NCI-H510A treated with DMSO at 0.1 percent for 48 hours (cell line): ENCODE data around the gene KIF11.
A peak's percentile ranks its signal among the peaks of the same experiment; 100 is the strongest.
"Not testable (repeated sequence)": the region's sequence is repeated elsewhere in the genome, so short reads cannot be mapped to it uniquely, and the experiment has no call there.

Experiments
- DNase-seq: peaks from one replicate; lab custom pipeline; 2025; lab: John Stamatoyannopoulos, UW

The KIF11 gene

GRCh38 chr10:92590623-92591549 is 2.0 kb upstream of the KIF11 start:
- peak; percentile 85 for DNase-seq

DNA sequence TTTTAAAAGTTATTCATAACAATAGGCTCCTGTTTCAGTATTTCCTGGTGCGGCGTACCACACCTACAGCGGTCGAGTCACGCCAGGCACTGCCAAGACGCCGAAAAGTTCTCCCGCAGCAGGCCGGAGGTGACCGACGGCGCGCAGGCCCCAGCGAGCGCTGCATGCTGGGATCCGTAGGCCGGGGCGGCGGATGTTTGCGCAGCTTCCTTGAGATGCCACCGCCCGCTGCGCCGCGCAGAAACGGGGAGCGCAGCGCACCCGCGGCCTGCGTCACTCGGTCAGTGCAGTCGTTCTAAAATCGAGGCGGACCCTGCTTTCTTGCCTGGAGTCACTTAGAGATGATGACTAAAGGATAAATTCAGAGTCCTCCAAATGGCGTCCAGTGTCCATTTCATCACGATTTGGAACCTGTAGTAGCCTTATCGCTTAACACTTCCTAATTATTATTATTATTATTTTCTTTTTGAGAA is 1.3 kb upstream of the KIF11 start:
- peak; percentile 85 for DNase-seq

DNA sequence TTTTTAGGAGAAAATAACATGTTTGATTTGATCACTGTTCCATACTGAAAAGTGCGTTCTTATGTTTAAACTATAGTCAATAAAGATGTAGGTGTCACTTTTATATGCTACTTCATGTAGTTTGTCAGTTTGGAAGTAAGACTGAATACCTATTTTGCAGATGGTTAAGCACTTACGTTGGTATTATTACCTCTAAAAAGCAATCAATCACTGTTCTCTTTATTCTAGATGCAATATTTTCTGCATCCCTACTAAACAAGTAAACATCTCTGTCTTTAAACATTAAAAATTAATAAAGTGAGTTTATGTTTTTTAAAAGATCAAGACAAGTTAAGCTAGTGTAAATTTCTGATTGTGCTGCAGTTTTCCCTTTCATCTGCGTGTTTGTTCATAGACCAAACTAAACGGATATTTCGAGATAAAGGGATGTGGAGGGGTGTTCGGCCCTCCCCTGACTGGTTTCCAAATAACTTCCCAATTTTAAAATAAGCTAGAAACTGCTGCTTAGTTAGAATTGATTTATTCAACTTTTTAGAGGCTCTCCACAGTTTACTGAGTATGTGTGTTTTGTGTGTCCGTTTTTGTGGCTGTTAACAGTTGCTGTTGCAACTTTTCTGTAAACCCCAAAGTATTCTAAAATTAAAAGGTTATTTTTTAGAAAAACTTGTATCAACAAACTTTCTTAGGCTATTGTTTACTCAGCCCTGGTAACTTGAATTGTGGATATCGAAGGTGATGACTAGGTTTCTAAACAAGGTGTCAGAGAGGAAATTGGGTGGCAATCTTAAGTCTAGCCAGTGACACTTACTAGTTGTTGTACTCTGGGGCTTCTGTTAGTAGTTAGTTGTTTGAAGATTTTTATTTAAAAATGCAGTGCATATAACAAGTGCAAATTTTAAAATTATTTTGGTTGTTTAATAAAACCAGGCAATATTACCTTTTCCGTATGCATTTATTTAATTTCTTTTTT is 974 bp downstream of the KIF11 start:
- DNase-seq = no peak

DNA sequence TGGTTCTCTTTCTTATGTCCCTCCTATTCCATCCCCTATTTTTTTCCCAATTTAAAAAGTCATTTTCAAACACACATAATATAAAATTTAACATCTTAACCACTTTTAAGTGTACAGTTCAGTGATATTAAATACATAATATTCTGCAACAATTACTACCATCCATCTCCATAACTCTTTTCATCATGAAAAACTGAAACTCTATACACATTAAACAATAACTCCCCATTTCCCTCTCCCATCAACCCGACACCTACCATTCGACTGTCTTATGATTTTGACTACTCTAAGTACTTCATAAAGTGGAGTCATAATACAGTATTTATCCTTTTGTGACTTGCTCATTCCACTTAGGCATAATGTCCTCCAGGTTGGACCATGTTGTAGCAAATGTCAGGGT is 2.6 kb downstream of the KIF11 start:
- no peak for DNase-seq

- no peak for DNase-seq
Observed at GRCh38 chr10:92598321-92598720, 5.4 kb downstream of the KIF11 start.

- no peak for DNase-seq
Observed at GRCh38 chr10:92604841-92605240, 11.9 kb downstream of the KIF11 start.

- DNase-seq = no peak
Observed at GRCh38 chr10:92615515-92615914, 22.6 kb downstream of the KIF11 start.

GRCh38 chr10:92619368-92619767 is 26.4 kb downstream of the KIF11 start:
- DNase-seq = no peak

DNA sequence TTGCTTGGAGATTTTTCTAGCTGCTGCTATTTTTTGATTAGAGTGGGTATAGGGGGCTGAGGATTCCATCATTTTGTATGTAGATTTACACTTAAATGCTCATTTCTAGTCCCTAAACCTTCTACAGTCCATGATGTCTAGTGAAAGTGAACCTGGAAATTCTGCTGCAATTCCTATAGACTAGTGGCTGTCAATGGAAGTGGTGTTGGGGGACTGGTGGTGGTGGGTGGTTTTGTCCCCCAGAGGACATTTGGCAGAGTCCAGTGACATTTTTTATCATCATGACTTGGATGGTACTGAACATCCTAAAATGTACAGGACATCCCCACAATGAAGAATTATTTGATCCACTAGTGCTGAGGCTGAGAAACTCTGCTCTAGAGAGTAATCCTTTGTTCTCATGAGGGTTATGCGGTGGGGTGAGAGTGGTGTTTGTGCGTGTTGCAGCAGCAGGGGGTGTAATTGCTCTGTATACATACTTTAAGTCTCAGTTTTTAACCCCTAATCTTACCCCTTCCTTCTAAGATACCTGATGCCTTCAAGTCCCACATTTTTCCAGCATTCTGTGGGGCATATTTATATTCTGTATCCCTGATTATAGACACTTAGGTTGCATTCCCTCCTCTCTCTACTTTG is 35.0 kb downstream of the KIF11 start:
- no peak for DNase-seq

DNA sequence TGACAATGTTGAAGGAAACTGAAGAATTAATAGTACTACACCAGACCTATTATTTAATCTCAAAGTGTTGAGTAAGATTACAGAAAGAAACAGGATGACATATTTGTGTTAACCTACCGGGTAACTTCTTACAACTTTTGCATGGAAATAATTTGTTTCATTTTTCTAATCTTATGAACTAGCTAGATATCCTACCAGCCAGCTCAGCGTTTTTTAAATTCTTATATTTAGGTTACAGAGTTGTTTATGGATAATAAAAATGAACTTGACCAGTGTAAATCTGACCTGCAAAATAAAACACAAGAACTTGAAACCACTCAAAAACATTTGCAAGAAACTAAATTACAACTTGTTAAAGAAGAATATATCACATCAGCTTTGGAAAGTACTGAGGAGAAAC is 37.0 kb downstream of the KIF11 start:
- no peak for DNase-seq

- no peak for DNase-seq
Observed at GRCh38 chr10:92638037-92638436, 45.1 kb downstream of the KIF11 start.

DNA sequence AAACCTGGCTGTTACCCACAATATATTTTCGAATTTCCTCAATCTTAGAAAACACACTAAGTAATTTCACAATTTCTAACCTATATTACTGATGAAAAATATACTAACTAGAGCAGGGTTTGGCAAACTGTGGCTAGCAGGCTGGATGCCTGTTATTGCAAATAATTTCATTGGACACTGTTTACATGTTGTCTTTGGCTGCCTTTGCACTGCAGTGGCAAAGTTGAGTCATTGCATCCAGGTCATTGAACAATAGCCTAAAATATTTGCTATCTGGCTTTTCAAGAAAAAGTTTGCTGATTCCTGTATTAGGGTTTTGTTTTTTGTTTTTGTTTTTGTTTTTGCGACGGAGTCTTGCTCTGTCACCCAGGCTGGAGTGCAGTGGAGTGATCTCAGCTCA is 47.2 kb downstream of the KIF11 start:
- DNase-seq = no peak

GRCh38 chr10:92641492-92641891 is 48.6 kb downstream of the KIF11 start:
- no peak for DNase-seq

DNA sequence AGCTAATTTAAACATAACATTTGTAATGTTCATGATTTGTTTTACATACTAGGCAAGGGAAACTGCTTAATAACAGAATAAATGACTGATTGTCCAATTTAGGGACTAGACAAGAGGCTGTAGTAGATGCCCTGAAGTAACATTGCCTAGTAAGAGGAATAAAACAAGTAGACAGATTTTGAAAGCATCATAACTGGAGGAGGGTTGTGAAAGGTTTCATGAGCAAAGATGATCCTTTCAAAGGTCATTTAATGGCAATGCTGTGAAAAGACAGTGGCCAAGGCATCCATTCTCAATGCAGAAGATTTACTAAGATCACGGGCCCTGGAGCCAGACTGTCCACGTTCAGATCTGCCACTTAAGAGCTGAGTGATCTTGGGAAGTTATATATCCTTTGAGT is 52.0 kb downstream of the KIF11 start:
- DNase-seq = no peak

- DNase-seq = not testable (repeated sequence)
Observed at GRCh38 chr10:92650864-92651263, 57.9 kb downstream of the KIF11 start.

- no peak for DNase-seq
Observed at GRCh38 chr10:92655426-92655825, 62.5 kb downstream of the KIF11 start.

DNA sequence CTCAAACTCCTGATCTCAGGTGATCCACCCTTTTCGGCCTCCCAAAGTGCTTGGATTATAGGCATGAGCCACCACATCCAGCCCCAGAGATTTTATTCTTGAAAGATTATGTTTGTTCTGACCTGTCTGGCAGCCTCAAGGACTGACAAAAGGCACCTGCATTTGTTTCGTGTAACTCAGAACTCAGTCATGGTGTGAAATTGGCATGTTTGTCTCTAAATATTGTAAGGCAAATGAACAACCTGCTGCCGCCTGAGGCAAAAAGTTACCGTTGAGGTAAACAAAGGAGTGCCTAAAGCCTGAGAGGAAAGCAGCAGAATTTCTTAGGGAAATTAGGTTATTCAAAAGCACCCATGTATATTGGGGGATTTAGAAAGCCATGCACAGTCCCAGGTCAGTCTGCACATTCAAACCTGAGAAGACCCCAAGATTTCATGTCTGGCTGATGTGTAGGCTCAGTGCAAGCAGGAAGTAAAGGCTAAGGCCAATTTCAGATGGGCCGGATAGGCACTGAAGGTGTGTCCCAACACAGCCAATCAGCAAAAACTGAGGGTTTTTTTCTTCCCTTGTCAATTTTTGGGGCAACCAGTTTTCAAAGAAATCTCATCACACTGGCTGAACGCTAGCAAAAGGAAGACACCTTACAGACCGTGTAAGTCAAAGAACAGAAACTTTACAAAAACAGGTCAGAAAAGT is 63.5 kb downstream of the KIF11 start:
- DNase-seq = no peak

- DNase-seq = no peak
Observed at GRCh38 chr10:92657024-92657423, 64.1 kb downstream of the KIF11 start.

- DNase-seq = no peak
Observed at GRCh38 chr10:92662848-92663247, 69.9 kb downstream of the KIF11 start.

DNA sequence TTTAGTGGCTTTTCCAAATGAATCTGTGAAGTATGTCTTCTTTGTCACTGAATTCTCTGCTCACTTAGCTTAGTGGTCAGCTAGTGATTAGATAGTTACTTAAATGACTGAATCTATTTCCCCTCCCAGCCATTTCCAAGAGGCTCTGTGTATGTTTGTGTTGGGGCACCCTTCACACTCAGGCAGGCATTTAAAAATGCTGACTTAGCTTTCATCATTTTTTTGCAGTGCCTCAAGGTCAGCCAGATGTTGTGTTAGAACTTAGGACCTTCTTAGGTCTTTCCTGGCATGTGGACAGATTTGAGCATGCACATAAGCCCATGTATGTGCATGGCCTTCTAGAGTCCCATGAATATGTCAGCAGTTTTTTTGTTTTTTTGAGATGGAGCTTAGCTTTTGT is 71.4 kb downstream of the KIF11 start:
- no peak for DNase-seq

DNA sequence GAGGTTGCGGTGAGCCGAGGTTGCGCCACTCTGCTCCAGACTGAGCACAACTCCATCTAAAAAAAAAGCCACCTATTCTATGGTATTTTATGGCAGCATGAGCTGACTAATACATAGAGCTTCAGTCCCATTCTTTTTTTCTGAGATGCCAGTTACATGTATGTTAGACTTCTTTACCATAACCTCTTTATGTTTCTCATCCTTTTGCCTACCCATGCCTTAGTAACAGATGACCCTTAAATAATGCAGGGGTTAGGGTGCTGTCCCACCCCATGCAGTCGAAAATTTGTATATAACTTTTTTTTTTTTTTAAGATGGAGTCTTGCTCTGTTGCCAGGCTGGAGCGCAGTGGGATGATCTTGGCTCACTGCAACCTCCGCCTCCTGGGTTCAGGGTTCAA is 74.1 kb downstream of the KIF11 start:
- no peak for DNase-seq

DNA sequence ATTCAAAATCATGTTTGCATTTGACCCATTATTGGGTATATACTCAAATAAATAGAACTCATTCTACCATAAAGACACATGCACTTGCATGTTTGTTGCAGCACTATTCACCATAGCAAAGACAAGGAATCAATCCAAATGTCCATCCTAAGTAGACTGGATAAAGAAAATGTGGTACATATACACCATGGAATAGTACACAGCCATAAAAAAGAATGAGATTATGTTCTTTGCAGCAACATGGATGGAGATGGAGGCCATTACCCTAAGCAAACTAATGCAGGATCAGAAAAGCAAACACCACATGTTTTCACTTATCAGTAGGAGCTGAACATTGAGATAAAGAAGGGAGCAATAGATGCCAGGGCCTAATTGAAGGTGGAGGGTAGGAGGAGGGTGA is 84.8 kb downstream of the KIF11 start:
- no peak for DNase-seq
